Mesenchymal stem cell (in vitro differentiated cells and primary cell): ENCODE measurements around the gene CCDC6.

ENCODE experiments used
- DNase-seq: peaks from one replicate; pipeline ENCODE4 v3.0.0-alpha.2; 2013
- H2AFZ ChIP-seq: one replicate; pipeline ENCODE4 v1.6.1; 2013; ENCODE audit warnings: low read depth, mild to moderate bottlenecking, control low read depth, inconsistent platforms, low read length, moderate library complexity
- H2AK5ac ChIP-seq: 2 replicates; pipeline ENCODE4 v1.6.1; 2013; ENCODE audit warnings: low read length, moderate library complexity, mild to moderate bottlenecking, inconsistent platforms; ENCODE audit not compliant: severe bottlenecking
- H2BK120ac ChIP-seq: one replicate; pipeline ENCODE4 v1.6.1; 2013; ENCODE audit warnings: low read depth, mild to moderate bottlenecking, inconsistent platforms, low read length, moderate library complexity
- H2BK12ac ChIP-seq, 2 experiments: one replicate each; pipeline ENCODE4 v1.6.1; 2013; ENCODE audit warnings: inconsistent platforms in 2 of 2, low read length in 2 of 2, mild to moderate bottlenecking in 2 of 2, moderate library complexity in 2 of 2, control low read depth in 1 of 2
- H2BK15ac ChIP-seq: one replicate; pipeline ENCODE4 v1.6.1; 2013; ENCODE audit warnings: mild to moderate bottlenecking, low read depth, inconsistent platforms; ENCODE audit not compliant: poor library complexity, severe bottlenecking
- H2BK5ac ChIP-seq: 2 replicates; pipeline ENCODE4 v1.6.1; 2013; ENCODE audit warnings: low read depth, mild to moderate bottlenecking, low read length, control low read depth, inconsistent platforms; ENCODE audit not compliant: poor library complexity, severe bottlenecking
- H3K14ac ChIP-seq, 2 experiments: one replicate each; pipeline ENCODE4 v1.6.1; 2013; ENCODE audit warnings: inconsistent platforms in 2 of 2, low read length in 2 of 2, control low read depth in 1 of 2, mild to moderate bottlenecking in 1 of 2, moderate library complexity in 1 of 2
- H3K18ac ChIP-seq, 2 experiments: one replicate each; pipeline ENCODE4 v1.6.1; 2013; ENCODE audit warnings: inconsistent platforms in 2 of 2, low read length in 2 of 2, control low read depth in 1 of 2, low read depth in 1 of 2, mild to moderate bottlenecking in 1 of 2
- H3K23ac ChIP-seq, 2 experiments: one replicate each; pipeline ENCODE4 v1.6.1; 2013; ENCODE audit warnings: inconsistent platforms in 2 of 2, low read length in 2 of 2, mild to moderate bottlenecking in 2 of 2, moderate library complexity in 2 of 2, control low read depth in 1 of 2
- H3K27ac ChIP-seq: 2 replicates; pipeline ENCODE4 v1.5.1; 2013; ENCODE audit warnings: mild to moderate bottlenecking, moderate library complexity, low read length, control low read depth, inconsistent platforms; ENCODE audit not compliant: poor library complexity, severe bottlenecking
- H3K27me3 ChIP-seq, 2 experiments: 2 replicates each; pipeline versions ENCODE4 v1.6.1 to v1.7.0; 2013; ENCODE audit warnings: low read length in 2 of 2, mild to moderate bottlenecking in 2 of 2, moderate library complexity in 2 of 2, control low read depth in 1 of 2, inconsistent platforms in 1 of 2; ENCODE audit not compliant: control insufficient read depth in 1 of 2, insufficient read depth in 1 of 2
- H3K36me3 ChIP-seq, 2 experiments: 2 replicates each; pipeline versions ENCODE4 v1.6.1 to v1.7.0; 2013; ENCODE audit warnings: low read length in 2 of 2, control low read depth in 1 of 2, inconsistent platforms in 1 of 2, low read depth in 1 of 2, mild to moderate bottlenecking in 1 of 2; ENCODE audit not compliant: insufficient read depth in 2 of 2, control insufficient read depth in 1 of 2
- H3K4ac ChIP-seq, 2 experiments: one replicate each; pipeline ENCODE4 v1.6.1; 2013; ENCODE audit warnings: inconsistent platforms in 2 of 2, low read length in 2 of 2, mild to moderate bottlenecking in 2 of 2, moderate library complexity in 2 of 2, control low read depth in 1 of 2, low read depth in 1 of 2
- H3K4me1 ChIP-seq: 2 replicates; pipeline ENCODE4 v1.6.1; 2013; ENCODE audit warnings: low read depth, low read length, control low read depth; ENCODE audit not compliant: control insufficient read depth, insufficient read depth
- H3K4me2 ChIP-seq: 2 replicates; pipeline ENCODE4 v1.6.1; 2013; ENCODE audit warnings: low read length, mild to moderate bottlenecking, inconsistent platforms; ENCODE audit not compliant: poor library complexity, severe bottlenecking
- H3K4me3 ChIP-seq, 2 experiments: 2 replicates each; pipeline versions ENCODE4 v1.5.1 to v1.7.0; 2013; ENCODE audit warnings: low read length in 2 of 2, mild to moderate bottlenecking in 2 of 2, control low read depth in 1 of 2, low read depth in 1 of 2; ENCODE audit not compliant: insufficient read depth in 1 of 2
- H3K79me1 ChIP-seq: replicated peaks from 2 replicates; pipeline ENCODE4 v1.6.1; 2013; ENCODE audit warnings: mild to moderate bottlenecking, control low read depth, low read length, inconsistent platforms; ENCODE audit not compliant: poor library complexity, severe bottlenecking
- H3K9ac ChIP-seq: 2 replicates; pipeline ENCODE4 v1.7.0; 2013; ENCODE audit warnings: mild to moderate bottlenecking, low read length, moderate library complexity
- H3K9me3 ChIP-seq: 2 replicates; pipeline ENCODE4 v1.7.0; 2013; ENCODE audit warnings: mild to moderate bottlenecking, low read length; ENCODE audit not compliant: control insufficient read depth
- H4K8ac ChIP-seq: one replicate; pipeline ENCODE4 v1.6.1; 2013; ENCODE audit warnings: inconsistent platforms, mild to moderate bottlenecking, low read length, moderate library complexity
- H4K91ac ChIP-seq: one replicate; pipeline ENCODE4 v1.6.1; 2013; ENCODE audit warnings: mild to moderate bottlenecking, low read length, inconsistent platforms
- WGBS: methylation state at CpG from one replicate; pipeline ENCODE4 v1.1.7; 2013; ENCODE audit warnings: mixed read lengths; 5-methylcytosine and 5-hydroxymethylcytosine counted together

CCDC6 gene

GRCh38 chr10:59771162-59771807 lies 135.1 kb downstream of the CCDC6 start:
- WGBS, result 87% methylated on average over 3 of the region's 7 CpGs
- Histone ChIP-seq H3K4ac (no peak overlapping the region), H3K36me3 (no peaks in the 10 kb centered on the region), H3K14ac (no peak overlapping the region), H2BK12ac (no peak overlapping the region), H3K4me3 (no peak overlapping the region), H3K18ac (no peak overlapping the region), H3K9me3 (no peaks in the 10 kb centered on the region), H3K27me3 (no peaks in the 10 kb centered on the region), H3K79me1 (no peaks in the 10 kb centered on the region), H2AFZ (no peak overlapping the region), H4K91ac (no peak overlapping the region), H3K23ac (no peak overlapping the region), H3K4me1 (no peaks in the 10 kb centered on the region), H3K4me2 (no peak overlapping the region), H2BK15ac (no peak overlapping the region), H2BK5ac (no peak overlapping the region), H4K8ac (no peak overlapping the region), H2BK120ac (no peak overlapping the region), H2AK5ac (no peak overlapping the region), H3K27ac (no peak overlapping the region), H3K9ac (no peak overlapping the region)
- no peak for DNase-seq

- no peak overlapping the region for H3K4me2 ChIP-seq
- no peak overlapping the region for H3K23ac ChIP-seq
- H3K36me3 ChIP-seq, result no peaks in the 10 kb centered on the region
Measured at GRCh38 chr10:59770689-59771088, 135.7 kb downstream of the CCDC6 start.

GRCh38 chr10:59762505-59762904 lies 143.9 kb downstream of the CCDC6 start:
- WGBS, result 73% methylated on average over 2 of the region's 2 CpGs
- Histone ChIP-seq H3K18ac (no peak overlapping the region), H2BK12ac (no peak overlapping the region), H2AK5ac (no peak overlapping the region), H4K8ac (no peak overlapping the region), H3K79me1 (no peaks in the 10 kb centered on the region), H3K27me3 (peaks cover 0 to 11% of the 10 kb centered on the region in 2 experiments), H3K4ac (no peak overlapping the region), H3K14ac (no peak overlapping the region), H3K4me2 (no peak overlapping the region), H2BK15ac (no peak overlapping the region), H3K9ac (no peak overlapping the region), H3K9me3 (no peaks in the 10 kb centered on the region), H2AFZ (no peak overlapping the region), H3K4me1 (no peaks in the 10 kb centered on the region), H2BK120ac (no peak overlapping the region), H4K91ac (no peak overlapping the region), H3K4me3 (no peak overlapping the region), H3K36me3 (no peaks in the 10 kb centered on the region), H2BK5ac (no peak overlapping the region), H3K27ac (no peak overlapping the region), H3K23ac (no peak overlapping the region)
- no peak for DNase-seq

More at GRCh38 chr10:59770689-59771088, 135.7 kb downstream of the CCDC6 start:
- H3K4me3 ChIP-seq, result no peak overlapping the region
- H3K9me3 ChIP-seq, result no peaks in the 10 kb centered on the region
- no peak overlapping the region for H3K4ac ChIP-seq
- WGBS, result 97% methylated on average over 11 of the region's 11 CpGs
- H4K91ac ChIP-seq, result no peak overlapping the region
- H3K27ac ChIP-seq, result no peak overlapping the region
- no peak overlapping the region for H3K18ac ChIP-seq
- no peak overlapping the region for H2BK5ac ChIP-seq
- no peak overlapping the region for H4K8ac ChIP-seq
- no peak overlapping the region for H3K14ac ChIP-seq
- no peak overlapping the region for H3K9ac ChIP-seq
- DNase-seq, result no peak
- no peaks in the 10 kb centered on the region for H3K79me1 ChIP-seq
- no peak overlapping the region for H2BK15ac ChIP-seq
- H3K4me1 ChIP-seq, result no peaks in the 10 kb centered on the region
- H2BK120ac ChIP-seq, result no peak overlapping the region
- no peak overlapping the region for H2AFZ ChIP-seq
- H2AK5ac ChIP-seq, result no peak overlapping the region
- H2BK12ac ChIP-seq, result no peak overlapping the region
- H3K27me3 ChIP-seq, result no peaks in the 10 kb centered on the region

- no peak overlapping the region for H3K4me2 ChIP-seq
- H2AFZ ChIP-seq, result no peak overlapping the region
- H3K14ac ChIP-seq, result no peak overlapping the region
- no peak overlapping the region for H3K4ac ChIP-seq
- no peak overlapping the region for H4K91ac ChIP-seq
- H3K27ac ChIP-seq, result no peak overlapping the region
- H4K8ac ChIP-seq, result no peak overlapping the region
- H3K23ac ChIP-seq, result no peak overlapping the region
- 61% methylated on average over 3 of the region's 3 CpGs for WGBS
- no peaks in the 10 kb centered on the region for H3K36me3 ChIP-seq
- no peak overlapping the region for H2BK120ac ChIP-seq
- no peak overlapping the region for H2AK5ac ChIP-seq
- H2BK15ac ChIP-seq, result no peak overlapping the region
- no peak overlapping the region for H2BK5ac ChIP-seq
- H3K4me1 ChIP-seq, result no peaks in the 10 kb centered on the region
- no peaks in the 10 kb centered on the region for H3K79me1 ChIP-seq
- no peak overlapping the region for H3K9ac ChIP-seq
- no peak for DNase-seq
- no peaks in the 10 kb centered on the region for H3K9me3 ChIP-seq
- H2BK12ac ChIP-seq, result no peak overlapping the region
- H3K27me3 ChIP-seq, result peaks cover 0 to 4% of the 10 kb centered on the region in 2 experiments
- no peak overlapping the region for H3K18ac ChIP-seq
- no peak overlapping the region for H3K4me3 ChIP-seq
Measured at GRCh38 chr10:59757966-59758365, 148.4 kb downstream of the CCDC6 start.
